Esophagus mucosa (tissue), 1 donor: Measurements from ENCODE around the gene KDM4C. TPM values are rescaled to one million over a fixed set of nuclear protein-coding genes. Genes with fewer than 3 reads are reported as not detected.
A peak's percentile ranks its signal among the peaks of the same experiment; 100 is the strongest.

Source experiments
- ATAC-seq: fragments of 200-7000 bp; cut with Tn5 transposase; one replicate; pipeline ENCODE4 v1.9.1; 2020
- total RNA-seq: library from RNA; stranded (reverse); gene quantifications from one replicate; pipeline ENCODE4 v1.2.4, GENCODE V29; 2023
- donor health status: DM: yes; HTN: yes; CAD: no.

Gene KDM4C
- total RNA-seq, 1 donor from 2014 or later: 19.2 TPM

DNA sequence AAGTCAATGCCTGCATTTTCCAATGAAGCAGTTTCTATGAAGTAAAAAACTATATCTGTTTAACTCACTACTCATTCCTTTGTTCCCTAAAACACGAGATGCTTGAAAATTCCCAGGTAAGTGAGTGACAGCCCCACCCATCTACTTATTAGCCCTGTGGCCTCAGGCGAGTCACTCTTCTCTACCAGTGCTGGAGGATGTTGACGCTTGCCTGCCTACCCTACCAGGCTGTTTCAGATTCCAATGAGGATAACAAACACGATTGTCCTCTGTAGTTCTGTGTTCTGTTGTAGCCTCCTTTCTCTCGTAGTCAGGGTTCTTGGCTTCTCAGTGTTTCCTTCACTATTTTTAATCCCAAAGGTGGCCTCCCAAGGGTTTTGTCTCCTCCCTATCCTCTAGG is 388.8 kb downstream of the KDM4C start:
- ATAC-seq: peak; percentile 44

DNA sequence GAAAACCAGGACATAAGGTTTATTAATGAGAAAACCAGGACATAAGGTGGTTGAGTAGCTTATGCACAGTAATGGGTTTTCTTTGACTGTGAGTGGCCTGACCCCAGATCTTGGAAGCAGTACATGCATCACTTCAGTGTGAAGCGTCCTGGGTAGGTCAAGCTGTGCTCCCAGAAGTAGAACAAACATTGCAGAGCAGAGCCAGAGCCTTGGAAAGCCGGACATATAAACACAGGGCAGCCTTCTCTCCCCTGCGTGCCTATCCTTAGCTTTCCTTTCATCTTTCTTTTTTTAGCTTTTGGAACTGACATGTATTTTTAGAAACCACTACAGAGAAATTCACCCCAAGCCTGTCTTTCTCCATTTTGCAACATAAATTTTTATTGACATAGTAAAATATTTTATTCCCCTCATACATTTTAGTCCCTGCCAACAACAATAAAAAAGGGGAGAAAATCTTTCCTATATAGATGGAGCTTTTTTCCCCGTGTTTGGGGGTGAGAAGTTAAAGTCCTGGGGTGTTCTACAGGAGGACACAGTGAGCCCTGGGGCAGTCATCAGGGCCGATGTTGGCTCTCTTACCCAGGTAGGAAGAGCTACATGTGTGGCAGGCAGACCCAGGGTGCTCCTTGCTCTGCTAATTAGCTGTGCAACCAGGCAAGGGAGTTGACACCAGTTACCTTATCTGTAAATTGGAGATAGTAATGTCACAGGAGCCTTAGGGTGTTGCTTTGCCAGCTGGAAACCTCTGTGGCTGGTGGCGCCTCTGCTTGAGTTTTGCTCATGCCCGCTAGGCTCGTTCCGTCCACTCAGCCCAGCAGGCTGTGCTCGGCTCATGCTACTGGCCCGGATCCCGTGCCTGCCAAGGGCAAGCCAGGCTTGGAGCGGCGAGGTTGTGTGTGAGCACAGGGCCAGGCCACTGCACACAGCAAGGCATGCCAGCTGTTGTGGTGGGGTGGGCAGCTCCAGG is 389.6 kb downstream of the KDM4C start:
- no peak for ATAC-seq

- no peak for ATAC-seq
Observed at GRCh38 chr9:7148243-7148765, 390.5 kb downstream of the KDM4C start.

DNA sequence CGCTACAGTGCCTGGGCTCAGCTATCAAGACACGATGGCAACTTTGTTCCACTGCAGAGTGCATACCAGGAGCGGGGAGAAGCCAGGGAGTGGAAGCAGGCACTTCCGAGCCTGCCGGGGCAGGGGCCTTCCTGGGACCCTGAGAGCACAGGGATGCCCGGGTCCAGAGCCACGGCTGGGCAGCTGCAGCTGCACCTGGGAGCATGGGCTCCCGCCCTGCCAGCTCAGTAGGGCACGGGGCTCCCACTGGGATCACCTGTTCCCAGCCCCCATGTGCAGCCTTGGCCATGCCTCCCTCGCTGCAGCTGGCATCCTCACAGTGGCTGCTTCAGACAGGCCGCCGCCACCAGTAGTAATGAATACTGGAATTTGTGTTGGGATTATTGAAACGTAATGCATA is 391.5 kb downstream of the KDM4C start:
- no peak for ATAC-seq

- ATAC-seq: peak; percentile 38
Observed at GRCh38 chr9:7150153-7150890, 392.5 kb downstream of the KDM4C start.

DNA sequence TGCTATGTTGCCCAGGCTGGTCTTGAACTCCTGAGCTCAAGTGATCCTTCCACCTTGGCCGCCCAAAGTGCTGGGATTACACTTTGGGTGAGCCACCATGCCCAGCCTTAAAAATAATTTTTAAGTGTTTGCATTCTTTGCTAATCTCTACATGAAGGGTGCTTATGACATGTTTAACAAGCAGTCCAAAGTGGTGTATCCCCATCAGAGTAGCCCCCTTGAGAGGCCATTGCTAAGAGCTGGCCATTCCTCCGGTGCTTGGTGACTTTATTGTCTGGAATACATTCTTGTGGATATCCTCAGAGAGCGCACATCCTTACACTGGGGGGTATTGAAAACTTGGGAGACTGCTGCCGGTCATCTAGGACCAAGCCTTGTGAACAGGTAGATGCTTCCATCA is 395.4 kb downstream of the KDM4C start:
- ATAC-seq: no peak

DNA sequence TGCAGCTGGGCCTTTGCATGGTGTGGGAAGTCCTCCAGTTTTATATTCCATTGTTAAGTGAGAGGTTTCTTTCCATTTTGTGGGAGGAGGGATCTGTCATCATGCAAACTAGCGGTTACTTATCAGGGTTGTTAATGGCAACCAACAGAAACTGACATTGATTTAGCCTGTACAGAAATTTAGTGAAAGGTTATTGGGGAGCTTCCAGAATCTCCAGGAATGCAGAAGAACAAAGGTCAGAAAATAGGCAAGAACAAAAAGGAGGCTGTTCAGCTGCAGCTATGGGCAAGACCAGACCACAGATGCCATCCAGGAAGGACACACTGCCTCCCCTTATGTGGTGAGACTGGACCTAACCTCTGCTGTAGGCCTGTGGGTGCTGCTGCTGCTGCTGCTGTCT is 395.8 kb downstream of the KDM4C start:
- no peak for ATAC-seq

GRCh38 chr9:7154003-7154619 is 396.3 kb downstream of the KDM4C start:
- ATAC-seq: no peak

DNA sequence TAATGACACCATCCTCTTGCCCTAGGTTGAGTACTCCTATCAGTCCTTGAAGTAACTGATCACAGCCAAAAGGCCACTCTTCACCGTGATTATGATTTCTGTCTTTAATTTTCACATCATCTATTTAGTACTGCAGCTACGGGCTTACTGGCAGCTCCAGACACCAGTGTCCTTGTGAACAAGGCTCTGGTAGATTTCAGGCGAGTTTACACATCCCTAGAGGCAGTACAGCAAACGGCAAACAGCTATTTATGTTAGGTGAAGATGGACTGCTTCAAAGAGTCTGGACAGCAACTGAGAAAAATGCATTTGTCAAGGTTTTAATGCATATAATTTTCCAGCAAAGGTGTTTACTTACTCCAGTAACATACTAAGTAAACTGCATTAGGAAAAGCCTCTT is 396.9 kb downstream of the KDM4C start:
- no peak for ATAC-seq

GRCh38 chr9:7161469-7161868 is 403.7 kb downstream of the KDM4C start:
- ATAC-seq: no peak

GRCh38 chr9:7163932-7164331 is 406.2 kb downstream of the KDM4C start:
- ATAC-seq: no peak

- no peak for ATAC-seq
Observed at GRCh38 chr9:7164440-7165330, 406.9 kb downstream of the KDM4C start.

DNA sequence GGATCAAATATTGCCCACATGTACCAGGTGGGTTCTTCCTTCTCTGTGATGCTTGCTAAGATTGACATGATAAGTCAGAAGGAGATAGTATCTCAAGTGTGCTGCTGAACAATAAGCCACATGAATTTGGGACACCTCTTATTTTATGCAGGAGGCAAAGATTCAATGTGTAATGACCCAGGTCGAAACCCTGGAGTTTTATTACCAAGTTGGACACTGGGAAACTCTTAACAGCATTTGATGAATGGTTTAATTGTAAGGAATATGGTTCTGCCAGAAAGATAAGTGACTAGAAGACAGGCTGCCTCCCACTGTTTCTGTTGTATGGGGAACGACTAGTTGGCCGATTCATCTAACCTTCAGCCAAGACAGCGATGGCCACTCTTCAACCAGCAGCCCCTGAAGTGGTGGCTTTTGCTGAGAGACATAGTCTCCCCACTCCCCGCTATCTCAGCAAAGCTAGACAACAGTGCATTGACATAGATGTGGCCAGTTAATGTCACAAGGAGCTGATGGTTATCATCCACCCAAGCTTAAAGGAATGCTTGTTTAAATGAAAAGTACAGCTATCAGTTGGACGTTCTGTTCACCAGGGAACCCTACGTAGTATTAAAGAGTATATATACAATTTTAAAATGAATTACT is 407.7 kb downstream of the KDM4C start:
- ATAC-seq: no peak

- no peak for ATAC-seq
Observed at GRCh38 chr9:7166074-7166473, 408.3 kb downstream of the KDM4C start.

DNA sequence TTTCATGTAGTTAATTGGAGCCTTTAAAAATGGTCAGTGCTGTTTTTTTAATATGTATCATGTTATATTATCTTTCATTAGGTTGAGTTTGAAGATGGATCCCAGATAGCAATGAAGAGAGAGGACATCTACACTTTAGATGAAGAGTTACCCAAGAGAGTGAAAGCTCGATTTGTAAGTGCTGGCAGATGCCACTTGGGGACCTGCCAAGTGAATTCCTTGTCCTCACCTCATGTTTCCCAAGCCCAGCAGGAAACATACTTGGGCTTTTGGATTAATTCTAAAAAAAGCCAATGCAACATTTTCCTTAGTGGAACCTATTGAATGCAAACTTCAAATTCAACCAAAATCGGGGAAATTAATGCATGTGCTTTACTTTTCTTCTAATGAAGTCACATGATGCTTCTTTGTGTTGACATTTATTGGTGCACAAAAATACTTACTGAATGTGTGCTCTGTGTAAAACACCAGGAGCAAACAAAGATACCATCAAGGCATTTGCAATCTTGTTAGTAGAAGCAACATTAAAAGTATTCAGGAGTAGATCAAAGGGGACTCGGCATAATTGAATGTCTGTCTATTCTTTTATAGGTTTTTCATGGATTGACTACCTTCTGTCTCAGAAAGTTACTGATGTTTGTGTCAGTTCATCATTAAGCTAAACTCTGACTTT is 412.1 kb downstream of the KDM4C start:
- ATAC-seq: no peak

DNA sequence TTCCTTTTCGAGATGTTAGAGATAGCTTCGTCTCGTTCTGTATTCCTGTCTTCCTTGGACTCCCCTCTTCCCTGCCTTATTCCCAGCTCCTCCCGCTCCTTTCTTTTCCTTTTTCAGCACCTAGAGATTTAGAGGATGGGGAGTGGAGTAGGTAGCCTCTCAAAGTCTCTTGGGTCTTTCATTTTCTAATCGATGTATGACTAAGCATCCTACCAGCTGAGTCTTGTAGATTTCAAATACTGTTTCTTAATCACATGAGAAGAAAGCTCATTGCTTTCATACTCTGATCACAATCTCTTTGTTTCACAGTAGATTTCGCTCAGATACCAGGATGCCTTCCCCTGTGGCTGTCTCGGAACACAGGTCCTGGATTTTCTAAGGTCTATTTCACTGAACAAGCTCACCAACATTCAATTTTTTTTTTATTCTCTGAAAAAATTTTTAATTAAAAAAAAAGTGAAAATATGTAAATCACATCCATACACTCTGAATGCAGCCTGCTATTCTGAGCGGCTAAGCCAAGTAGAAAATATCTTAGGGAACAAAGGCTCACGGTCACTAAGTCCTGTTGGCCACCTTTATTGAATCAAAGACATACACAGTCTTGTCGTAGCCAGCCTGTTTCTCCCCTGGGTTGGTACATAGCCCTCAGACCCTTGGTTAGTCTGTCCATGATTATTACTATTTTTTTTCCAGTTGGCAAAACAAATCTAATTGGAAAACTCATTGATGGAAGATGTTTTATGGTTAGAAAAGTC is 413.8 kb downstream of the KDM4C start:
- ATAC-seq: no peak

DNA sequence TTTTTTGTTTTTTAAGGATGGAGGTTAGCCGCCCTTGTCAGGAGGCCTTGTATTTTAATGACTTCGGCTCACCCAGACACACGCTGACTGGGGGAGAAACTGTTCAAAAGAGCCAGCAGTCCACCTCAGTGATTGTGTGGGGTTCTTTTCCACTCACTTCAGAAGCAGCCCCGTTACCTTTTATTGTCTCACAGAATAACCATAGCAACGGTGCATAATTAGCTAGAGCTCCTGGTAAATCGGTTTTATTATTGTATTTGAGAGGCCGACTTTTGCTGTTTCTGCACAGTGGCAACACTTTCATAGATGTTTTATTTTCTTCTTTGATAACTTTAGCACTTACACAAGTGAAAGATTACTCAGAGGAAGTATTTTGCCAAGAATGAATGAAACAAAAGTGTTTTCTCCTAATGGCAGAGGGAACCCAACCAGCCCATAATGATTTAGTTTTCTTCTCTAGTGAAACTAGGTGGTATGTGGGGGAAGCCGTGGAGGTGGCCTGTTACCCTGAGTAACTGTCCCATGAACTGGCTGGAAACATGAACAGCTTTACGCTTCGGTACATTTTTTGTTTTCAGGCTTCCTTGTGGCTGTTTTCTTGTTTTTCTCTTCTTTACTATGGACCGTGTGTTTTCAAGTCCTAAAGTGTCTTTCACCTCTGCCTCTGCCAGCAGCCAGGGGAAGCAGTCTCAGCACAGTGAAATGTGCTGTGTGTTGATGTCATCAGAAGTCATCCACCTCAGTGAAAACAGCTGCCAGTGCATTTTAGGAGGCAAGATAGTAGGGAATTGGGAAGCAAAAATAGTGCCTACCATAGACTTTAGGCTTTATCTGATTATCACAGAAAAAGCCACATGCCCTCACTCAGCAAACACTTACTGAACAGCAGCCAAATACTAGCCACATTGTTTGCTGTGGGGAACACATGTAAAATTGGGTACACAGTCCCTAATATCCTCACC is 414.7 kb downstream of the KDM4C start:
- ATAC-seq: no peak

DNA sequence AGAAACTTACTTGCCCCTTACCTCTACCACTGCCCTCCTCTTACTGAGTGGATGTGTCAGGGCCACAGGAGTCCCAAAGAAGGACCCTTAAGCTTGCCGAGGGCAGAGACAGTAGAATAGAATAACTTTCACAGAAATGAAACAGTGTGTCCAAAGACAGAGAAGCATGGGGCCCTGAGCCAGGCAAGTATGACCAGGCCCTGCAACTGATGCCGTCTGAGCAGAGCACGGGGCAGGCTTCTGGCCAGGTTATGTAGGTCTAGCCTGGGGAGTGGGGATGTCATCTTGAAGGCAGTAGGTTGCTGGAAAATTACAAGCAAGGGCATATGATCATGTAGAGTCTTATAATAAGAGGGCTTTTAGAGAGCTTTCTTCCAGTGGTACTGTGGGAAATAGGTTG is 415.4 kb downstream of the KDM4C start:
- no peak for ATAC-seq

- no peak for ATAC-seq
Observed at GRCh38 chr9:7174301-7174700, 416.5 kb downstream of the KDM4C start.
